Left lung (tissue), 10 donors: Measurements from ENCODE around the gene PI4KA. TPM values are rescaled to one million over a fixed set of nuclear protein-coding genes. Genes with fewer than 3 reads are reported as not detected.

Source experiments
- ATAC-seq: fragments of 200-7000 bp; cut with Tn5 transposase; one replicate; pipeline ENCODE4 v1.9.1; 2020; ENCODE audit warnings: moderate library complexity
- DNase-seq, 4 donors: peaks; one replicate each; pipeline ENCODE4 v3.0.0-alpha.2; 2013 to 2020
- H3K27ac ChIP-seq, 2 donors: fragments of 200-600 bp; sonication (generic) in 1 of 2; one replicate each; pipeline versions ENCODE4 v1.5.0 to v1.8.0; 2020 to 2021
- H3K27me3 ChIP-seq, 2 donors: fragments of 200-600 bp; sonication (generic) in 1 of 2; one replicate each; pipeline versions ENCODE4 v1.5.0 to v1.8.0; 2020 to 2021
- H3K36me3 ChIP-seq, 2 donors: fragments of 200-600 bp; sonication (generic) in 1 of 2; one replicate each; pipeline versions ENCODE4 v1.5.0 to v1.8.0; 2020 to 2021
- H3K4me1 ChIP-seq, 2 donors: fragments of 200-600 bp; one replicate each; pipeline ENCODE4 v1.8.0; 2021
- H3K4me3 ChIP-seq, 2 donors: fragments of 200-600 bp; sonication (generic) in 1 of 2; one replicate each; pipeline versions ENCODE4 v1.5.0 to v1.8.0; 2020 to 2021; ENCODE audit warnings: mild to moderate bottlenecking in 1 of 2
- H3K9me3 ChIP-seq, 2 donors: fragments of 200-600 bp; sonication (generic) in 1 of 2; one replicate each; pipeline versions ENCODE4 v1.5.0 to v1.8.0; 2020 to 2021
- CTCF ChIP-seq, 2 donors: fragments of 200-600 bp; sonication (generic) in 1 of 2; IDR thresholded peaks; one replicate each; pipeline versions ENCODE4 v1.5.0 to v1.8.0; 2021; ENCODE audit warnings: antibody characterized with exemption in 2 of 2
- intact Hi-C, 2 donors: fragments of 100-400 bp; cut with DNase I; formaldehyde crosslinking; loops; one replicate each; pipeline versions ENCODE4 v1.11.2 to v1.14.2; 2022
- polyA plus RNA-seq, 6 donors: library from polyadenylated mRNA; unstranded; fragments of 120-200 nt; gene quantifications; one replicate each; pipeline ENCODE4 v1.2.1, GENCODE V29; 2013; ENCODE audit not compliant: insufficient read length in 6 of 6
- total RNA-seq, 2 donors: library from RNA; stranded (reverse); fragmentation: NEBNext Ultra II Directional; extraction: Animal tissue kit (Norgen Biotek cat#: 25700); gene quantifications; one replicate each; pipeline ENCODE4 v1.2.1, GENCODE V29; 2021
- donor health status: DM: no; HTN: yes; CAD: no.
- donor health status: DM: no; HTN: no; CAD: no.

Gene PI4KA
- total and polyA plus RNA-seq, 8 donors, result 60.5 to 108 (median 70.0) TPM

DNA sequence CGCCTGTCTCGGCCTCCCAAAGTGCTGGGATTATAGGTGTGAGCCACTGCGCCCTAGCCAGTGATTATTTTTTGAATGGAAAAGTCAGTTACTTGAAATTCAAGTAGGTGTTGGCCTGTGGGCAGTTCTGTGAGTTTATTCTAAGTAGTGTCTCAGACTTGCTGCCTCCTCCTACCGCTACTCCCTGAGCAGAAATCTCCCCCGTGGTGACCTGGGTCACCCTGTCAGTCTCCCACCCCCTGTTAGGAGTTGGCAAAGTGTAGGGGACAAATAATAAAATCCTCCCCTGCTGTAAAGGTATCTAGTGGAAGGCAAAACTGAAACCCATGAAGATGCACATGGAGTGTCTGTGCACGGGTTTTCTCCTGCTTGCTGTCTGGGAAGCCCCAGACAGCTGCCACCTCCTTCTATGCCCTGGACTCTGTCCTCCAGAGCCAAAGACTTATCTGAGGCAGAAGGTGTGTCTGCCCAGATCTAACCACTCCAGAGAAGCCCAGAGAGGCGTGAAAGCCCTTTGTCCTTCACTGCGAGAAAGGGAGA is 26.5 kb upstream of the PI4KA start:
- Histone ChIP-seq H3K27ac (peak overlapping the region in 1 of 2 donors; percentile 61), H3K4me1 (peaks cover 8 to 11% of the 10 kb centered on the region in 2 donors), H3K27me3 (no peaks in the 10 kb centered on the region), H3K36me3 (peaks cover 0 to 94% of the 10 kb centered on the region in 2 donors), H3K9me3 (no peaks in the 10 kb centered on the region), H3K4me3 (no peak overlapping the region)
- TF ChIP-seq CTCF (IDR thresholded peaks at IDR 0.05), result no peak
- ATAC-seq, result no peak
- intact Hi-C loops, result no loop called here
- no peak for DNase-seq

DNA sequence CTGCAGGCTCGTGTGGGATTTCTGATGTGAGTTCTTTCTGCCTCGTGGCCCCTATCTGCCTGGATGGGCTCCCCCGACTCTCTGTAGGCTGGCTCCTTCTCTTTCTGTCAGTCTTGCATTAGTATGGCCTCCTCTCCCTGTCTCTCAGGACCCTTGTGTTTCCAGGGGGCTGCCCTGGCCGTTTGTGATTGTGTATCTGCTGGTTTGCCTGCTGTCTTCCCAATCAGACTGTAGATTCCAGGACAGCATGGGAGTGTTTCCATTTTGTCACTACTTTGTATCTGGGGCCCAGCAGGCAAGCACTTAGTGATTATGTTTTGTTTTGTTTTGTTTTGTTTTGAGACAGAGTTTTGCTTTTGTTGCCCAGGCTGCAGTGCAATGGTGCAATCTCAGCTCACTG is 25.8 kb upstream of the PI4KA start:
- DNase-seq, result no peak
- Histone ChIP-seq H3K4me1 (peaks cover 8 to 11% of the 10 kb centered on the region in 2 donors), H3K4me3 (no peak overlapping the region), H3K9me3 (no peaks in the 10 kb centered on the region), H3K27me3 (no peaks in the 10 kb centered on the region), H3K36me3 (peaks cover 0 to 88% of the 10 kb centered on the region in 2 donors), H3K27ac (no peak overlapping the region)
- ATAC-seq, result no peak
- TF ChIP-seq CTCF (IDR thresholded peaks at IDR 0.05), result no peak
- intact Hi-C loops, result no loop called here

- no peaks in the 10 kb centered on the region for H3K9me3 ChIP-seq
- no peak for ATAC-seq
- peaks cover 0 to 85% of the 10 kb centered on the region in 2 donors for H3K36me3 ChIP-seq
These were observed 24.2 kb upstream of the PI4KA start for GRCh38 chr22:20882855-20883254.

GRCh38 chr22:20881869-20882815 is 23.5 kb upstream of the PI4KA start:
- H3K36me3 ChIP-seq, result peaks cover 0 to 85% of the 10 kb centered on the region in 2 donors
- no peak for ATAC-seq
- TF ChIP-seq CTCF (IDR thresholded peaks at IDR 0.05), result no peak

More at GRCh38 chr22:20882855-20883254, 24.2 kb upstream of the PI4KA start:
- H3K4me1 ChIP-seq, result peaks cover 6 to 11% of the 10 kb centered on the region in 2 donors
- no peaks in the 10 kb centered on the region for H3K27me3 ChIP-seq
- no peak overlapping the region for H3K27ac ChIP-seq
- no peak for DNase-seq
- no peak for TF ChIP-seq CTCF (IDR thresholded peaks at IDR 0.05)
- no peak overlapping the region for H3K4me3 ChIP-seq
- intact Hi-C loops, result no loop called here

GRCh38 chr22:20881231-20881630 is 22.6 kb upstream of the PI4KA start:
- intact Hi-C loops, result no loop called here
- Histone ChIP-seq H3K27me3 (no peaks in the 10 kb centered on the region), H3K4me1 (peaks cover 6 to 11% of the 10 kb centered on the region in 2 donors), H3K4me3 (no peak overlapping the region), H3K27ac (no peak overlapping the region), H3K9me3 (no peaks in the 10 kb centered on the region), H3K36me3 (peaks cover 0 to 85% of the 10 kb centered on the region in 2 donors)
- no peak for TF ChIP-seq CTCF (IDR thresholded peaks at IDR 0.05)
- no peak for ATAC-seq
- DNase-seq, result no peak

More at GRCh38 chr22:20881869-20882815, 23.5 kb upstream of the PI4KA start:
- Histone ChIP-seq H3K27me3 (no peaks in the 10 kb centered on the region), H3K4me1 (peaks cover 6 to 11% of the 10 kb centered on the region in 2 donors), H3K9me3 (no peaks in the 10 kb centered on the region), H3K4me3 (no peak overlapping the region), H3K27ac (no peak overlapping the region)
- intact Hi-C loops, result no loop called here
- no peak for DNase-seq
